GM12874 (cell line): ENCODE data around the gene NFKB1.
A peak's percentile ranks its signal among the peaks of the same experiment; 100 is the strongest.

Source experiments
- TF ChIP-seq, protein P1 (sequence below): IDR thresholded peaks from 2 replicates; pipeline ENCODE4 v1.5.1; 2011; ENCODE audit warnings: low read depth, mild to moderate bottlenecking, control low read depth, low read length, moderate library complexity; ENCODE audit not compliant: insufficient read depth

NFKB1 gene, protein sequence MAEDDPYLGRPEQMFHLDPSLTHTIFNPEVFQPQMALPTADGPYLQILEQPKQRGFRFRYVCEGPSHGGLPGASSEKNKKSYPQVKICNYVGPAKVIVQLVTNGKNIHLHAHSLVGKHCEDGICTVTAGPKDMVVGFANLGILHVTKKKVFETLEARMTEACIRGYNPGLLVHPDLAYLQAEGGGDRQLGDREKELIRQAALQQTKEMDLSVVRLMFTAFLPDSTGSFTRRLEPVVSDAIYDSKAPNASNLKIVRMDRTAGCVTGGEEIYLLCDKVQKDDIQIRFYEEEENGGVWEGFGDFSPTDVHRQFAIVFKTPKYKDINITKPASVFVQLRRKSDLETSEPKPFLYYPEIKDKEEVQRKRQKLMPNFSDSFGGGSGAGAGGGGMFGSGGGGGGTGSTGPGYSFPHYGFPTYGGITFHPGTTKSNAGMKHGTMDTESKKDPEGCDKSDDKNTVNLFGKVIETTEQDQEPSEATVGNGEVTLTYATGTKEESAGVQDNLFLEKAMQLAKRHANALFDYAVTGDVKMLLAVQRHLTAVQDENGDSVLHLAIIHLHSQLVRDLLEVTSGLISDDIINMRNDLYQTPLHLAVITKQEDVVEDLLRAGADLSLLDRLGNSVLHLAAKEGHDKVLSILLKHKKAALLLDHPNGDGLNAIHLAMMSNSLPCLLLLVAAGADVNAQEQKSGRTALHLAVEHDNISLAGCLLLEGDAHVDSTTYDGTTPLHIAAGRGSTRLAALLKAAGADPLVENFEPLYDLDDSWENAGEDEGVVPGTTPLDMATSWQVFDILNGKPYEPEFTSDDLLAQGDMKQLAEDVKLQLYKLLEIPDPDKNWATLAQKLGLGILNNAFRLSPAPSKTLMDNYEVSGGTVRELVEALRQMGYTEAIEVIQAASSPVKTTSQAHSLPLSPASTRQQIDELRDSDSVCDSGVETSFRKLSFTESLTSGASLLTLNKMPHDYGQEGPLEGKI

DNA sequence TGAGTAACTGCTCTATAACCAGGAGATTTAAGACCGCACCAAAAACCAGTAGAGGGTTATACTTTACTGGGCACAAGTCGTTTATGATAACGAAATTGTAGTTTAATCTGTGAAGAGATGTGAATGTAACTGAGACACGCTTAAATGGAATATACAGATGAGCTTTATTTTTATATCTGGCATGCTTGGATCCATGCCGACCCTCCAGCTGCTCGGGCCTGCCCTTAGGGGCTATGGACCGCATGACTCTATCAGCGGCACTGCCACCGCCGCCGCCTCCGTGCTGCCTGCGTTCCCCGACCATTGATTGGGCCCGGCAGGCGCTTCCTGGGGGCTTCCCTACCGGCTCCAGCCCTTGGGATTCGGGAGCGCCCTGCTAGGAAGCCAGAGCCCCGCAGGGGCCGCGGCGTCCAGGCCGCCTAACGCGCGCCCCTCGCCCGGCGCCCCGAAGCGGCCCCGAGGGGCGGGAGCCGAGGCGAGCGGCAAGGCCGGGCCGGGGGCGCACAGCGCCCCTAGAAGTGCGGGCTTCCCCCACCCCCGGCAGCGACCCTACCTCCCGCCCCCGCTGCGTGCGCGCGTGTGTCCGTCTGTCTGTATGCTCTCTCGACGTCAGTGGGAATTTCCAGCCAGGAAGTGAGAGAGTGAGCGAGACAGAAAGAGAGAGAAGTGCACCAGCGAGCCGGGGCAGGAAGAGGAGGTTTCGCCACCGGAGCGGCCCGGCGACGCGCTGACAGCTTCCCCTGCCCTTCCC lies at the start of gene NFKB1:
TSS of gene NFKB1 (plus strand) at position 664 of the 751 bp plus-strand sequence. CDS start 24,160 bp downstream, outside the sequence.
- TF ChIP-seq, protein P1, sequence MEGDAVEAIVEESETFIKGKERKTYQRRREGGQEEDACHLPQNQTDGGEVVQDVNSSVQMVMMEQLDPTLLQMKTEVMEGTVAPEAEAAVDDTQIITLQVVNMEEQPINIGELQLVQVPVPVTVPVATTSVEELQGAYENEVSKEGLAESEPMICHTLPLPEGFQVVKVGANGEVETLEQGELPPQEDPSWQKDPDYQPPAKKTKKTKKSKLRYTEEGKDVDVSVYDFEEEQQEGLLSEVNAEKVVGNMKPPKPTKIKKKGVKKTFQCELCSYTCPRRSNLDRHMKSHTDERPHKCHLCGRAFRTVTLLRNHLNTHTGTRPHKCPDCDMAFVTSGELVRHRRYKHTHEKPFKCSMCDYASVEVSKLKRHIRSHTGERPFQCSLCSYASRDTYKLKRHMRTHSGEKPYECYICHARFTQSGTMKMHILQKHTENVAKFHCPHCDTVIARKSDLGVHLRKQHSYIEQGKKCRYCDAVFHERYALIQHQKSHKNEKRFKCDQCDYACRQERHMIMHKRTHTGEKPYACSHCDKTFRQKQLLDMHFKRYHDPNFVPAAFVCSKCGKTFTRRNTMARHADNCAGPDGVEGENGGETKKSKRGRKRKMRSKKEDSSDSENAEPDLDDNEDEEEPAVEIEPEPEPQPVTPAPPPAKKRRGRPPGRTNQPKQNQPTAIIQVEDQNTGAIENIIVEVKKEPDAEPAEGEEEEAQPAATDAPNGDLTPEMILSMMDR, result 0 out of 2 replicates have a peak, but pooled peaks have one; percentile 1

DNA sequence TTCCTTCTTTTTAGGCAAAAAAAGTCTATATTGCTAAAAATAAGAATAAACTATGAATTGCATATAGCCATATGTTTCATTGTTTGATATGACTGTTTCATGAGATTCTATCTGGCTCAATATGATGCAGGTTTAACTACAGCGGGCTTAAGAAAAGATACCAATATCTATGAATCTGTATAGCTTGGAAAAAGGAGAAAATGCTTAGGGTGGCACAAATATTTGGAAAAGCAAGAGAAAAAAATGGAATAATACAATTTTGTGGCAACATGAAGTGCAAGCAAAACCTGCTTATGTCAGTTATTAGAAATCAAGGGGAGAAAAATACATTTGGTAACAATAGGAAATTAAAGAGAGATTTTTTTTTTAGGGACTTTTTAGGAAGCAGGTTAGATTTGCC lies 48.3 kb upstream of the NFKB1 start:
- TF ChIP-seq, protein P1, result no peak

DNA sequence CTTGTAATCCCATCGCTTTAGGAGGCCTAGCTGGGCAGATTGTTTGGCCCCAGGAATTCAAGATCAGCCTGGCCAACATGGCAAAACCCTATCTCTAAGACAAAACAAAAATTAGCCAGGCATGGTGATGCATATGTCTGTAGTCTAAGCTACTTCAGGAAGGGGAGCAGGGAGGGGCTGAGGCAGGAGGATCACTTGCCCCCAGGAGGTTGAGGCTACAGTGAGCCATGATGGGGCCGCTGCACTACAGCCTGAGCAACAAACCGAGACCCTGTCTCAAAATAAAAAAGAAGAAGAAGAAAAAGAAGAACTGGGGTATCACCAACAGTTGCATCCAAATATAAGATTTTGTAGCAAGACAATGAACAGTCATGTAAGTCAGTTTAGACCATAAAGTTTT lies 47.3 kb upstream of the NFKB1 start:
- TF ChIP-seq, protein P1, result no peak

DNA sequence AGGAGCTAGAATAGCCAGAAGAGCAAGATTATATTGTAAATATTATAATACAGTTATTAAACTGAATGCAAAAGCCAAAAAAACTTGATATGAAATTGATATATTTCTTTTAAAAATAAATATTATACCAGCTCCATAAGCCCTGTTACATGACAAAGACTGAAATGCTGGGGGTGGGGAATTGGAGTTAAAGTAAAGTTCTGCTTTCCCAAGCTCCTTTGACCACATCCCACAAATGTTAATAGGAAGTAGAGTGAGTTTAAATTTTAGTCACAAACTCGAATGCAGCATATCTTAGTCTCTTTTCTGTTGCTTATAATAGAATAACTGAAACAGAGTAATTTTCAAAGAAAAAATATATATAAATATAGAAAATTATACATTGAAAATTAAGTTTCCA lies 46.9 kb upstream of the NFKB1 start:
- TF ChIP-seq, protein P1, result no peak

DNA sequence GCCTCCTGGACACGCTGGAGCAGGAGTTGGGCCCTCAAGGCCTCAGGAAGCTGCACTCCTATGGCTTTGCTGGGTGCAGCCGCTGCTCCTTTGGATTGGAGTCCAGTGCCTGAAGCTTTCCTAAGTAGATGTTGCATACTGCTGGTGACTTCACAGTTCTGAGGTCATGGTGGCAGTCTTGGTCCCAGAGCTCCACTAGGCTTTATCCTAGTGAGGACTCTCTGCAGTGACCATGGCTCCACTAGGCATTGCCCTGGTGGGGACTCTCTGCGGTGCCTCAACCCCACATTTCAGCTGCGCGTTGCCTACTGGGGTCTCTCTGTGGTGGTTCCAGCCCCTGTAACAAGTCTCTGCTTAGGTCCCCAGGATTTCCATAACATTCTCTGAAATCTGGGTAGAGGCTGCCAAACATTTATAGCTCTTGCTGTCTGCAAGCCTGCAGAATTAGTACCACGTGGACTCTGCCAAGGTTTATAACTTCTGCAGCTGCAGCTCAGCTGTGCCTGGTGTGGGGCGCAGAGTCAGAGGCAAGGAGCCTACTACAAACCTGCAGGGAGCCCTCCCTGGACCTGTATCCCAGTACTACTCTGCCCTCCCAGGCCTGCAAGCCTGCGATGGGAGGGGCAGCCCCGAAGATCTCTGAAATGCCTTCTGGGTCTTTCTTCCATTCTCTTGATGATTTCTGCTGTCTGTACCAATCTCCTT lies 46.0 kb upstream of the NFKB1 start:
- TF ChIP-seq, protein P1, result no peak

DNA sequence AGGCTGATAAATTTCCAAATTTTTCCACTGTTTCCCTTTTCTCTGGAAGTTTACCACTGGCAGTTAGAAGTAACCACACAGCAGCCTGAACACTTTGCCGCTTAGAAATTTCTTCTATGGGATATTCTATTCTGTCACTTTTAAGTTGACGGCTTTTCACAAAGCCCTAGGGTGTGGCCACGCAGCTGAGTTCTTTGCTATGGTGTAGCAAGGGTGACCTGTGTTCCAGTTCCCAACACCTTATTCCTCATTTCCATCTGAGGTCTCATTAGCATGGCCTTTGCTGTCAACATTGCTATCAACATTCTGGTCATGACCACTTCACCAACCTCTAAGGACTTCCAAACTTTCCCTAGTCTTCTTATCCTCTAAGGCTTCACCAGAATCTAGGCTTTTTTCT lies 45.4 kb upstream of the NFKB1 start:
- TF ChIP-seq, protein P1, result no peak
